Measurements from ENCODE around the gene GSTT2.

DNA sequence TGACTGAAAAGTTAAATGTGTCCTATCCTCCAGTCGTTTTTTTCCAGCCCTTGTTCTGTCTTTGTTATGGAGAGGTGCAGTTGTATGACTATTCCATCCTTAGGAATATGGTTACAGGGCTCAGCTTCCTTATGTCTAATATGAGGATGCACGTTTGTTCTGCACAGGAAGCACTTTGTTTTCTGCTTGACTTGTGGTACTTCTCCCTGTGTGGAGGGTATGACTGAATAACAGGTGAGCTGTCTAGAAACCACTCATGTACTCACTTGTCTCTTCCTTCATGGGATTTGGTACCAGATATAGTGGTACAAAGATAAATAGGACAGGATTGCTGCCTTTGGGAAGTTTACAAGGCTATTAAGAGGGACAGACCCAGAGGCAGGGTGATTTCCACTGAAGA is 48.6 kb downstream of the GSTT2 start:
- no peak for TF ChIP-seq POLR2A (IDR thresholded peaks at IDR 0.05; ENCODE audit: low read length)
- TF ChIP-seq GATA1 (IDR thresholded peaks at IDR 0.05; ENCODE audit: low read depth, low read length), result no peak

Data from erythroblast (primary cell).